22Rv1 (cell line): Measurements from ENCODE around the gene RPP40.
A peak's percentile ranks its signal among the peaks of the same experiment; 100 is the strongest.

ENCODE experiments used
- H3K27ac ChIP-seq: fragments of 450-650 bp; 2 replicates; pipeline ENCODE4 v1.5.1; 2017
- ZFX ChIP-seq: fragments of 450-650 bp; IDR thresholded peaks from 2 replicates; pipeline ENCODE4 v1.6.1; 2017; ENCODE audit warnings: antibody characterized with exemption, borderline replicate concordance
- TF ChIP-seq, protein P1 (sequence below): fragments of 450-650 bp; IDR thresholded peaks from 2 replicates; pipeline ENCODE4 v1.5.1; 2017; ENCODE audit warnings: mild to moderate bottlenecking

RPP40 gene, protein sequence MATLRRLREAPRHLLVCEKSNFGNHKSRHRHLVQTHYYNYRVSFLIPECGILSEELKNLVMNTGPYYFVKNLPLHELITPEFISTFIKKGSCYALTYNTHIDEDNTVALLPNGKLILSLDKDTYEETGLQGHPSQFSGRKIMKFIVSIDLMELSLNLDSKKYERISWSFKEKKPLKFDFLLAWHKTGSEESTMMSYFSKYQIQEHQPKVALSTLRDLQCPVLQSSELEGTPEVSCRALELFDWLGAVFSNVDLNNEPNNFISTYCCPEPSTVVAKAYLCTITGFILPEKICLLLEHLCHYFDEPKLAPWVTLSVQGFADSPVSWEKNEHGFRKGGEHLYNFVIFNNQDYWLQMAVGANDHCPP

DNA sequence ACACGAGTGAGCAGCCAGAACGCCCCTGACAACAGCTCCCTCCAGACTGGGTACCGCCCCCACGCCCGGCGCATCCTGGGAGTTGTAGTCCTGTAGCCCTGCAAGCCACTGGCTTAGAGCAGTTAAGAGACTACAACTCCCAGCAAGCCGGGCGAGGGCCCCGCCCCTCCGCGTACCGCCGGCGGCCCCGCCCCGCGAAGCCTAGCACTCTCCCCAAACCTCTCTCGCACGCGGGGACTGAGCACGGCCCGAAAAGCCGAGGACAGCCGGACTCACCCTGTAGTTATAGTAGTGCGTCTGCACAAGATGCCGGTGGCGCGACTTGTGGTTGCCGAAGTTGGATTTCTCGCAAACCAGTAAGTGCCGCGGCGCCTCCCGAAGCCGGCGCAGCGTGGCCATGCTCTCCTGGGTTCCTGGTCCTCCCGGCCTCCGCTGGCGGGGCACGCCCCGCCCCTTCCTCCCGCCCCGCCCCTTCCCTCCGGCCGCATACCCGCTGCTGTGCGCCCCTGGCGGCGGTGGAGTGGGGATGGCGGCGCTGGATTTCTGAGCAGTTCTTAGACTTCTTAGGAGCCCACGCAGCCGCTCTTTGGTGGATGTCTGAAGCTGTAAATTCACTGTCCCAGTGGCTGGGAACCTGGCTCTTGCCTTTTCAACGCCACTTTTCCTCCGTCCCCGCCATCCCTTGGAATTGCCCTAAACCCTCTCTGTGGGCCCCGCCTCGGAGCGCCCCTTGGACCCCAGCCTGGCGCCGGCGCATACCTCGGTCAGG, at the start of gene RPP40:
TSS of gene RPP40 (minus strand) at position 434 of the 769 bp plus-strand sequence. CDS start at position 399, 35 bp downstream.
- no peak for TF ChIP-seq ZFX
- TF ChIP-seq, protein P1, sequence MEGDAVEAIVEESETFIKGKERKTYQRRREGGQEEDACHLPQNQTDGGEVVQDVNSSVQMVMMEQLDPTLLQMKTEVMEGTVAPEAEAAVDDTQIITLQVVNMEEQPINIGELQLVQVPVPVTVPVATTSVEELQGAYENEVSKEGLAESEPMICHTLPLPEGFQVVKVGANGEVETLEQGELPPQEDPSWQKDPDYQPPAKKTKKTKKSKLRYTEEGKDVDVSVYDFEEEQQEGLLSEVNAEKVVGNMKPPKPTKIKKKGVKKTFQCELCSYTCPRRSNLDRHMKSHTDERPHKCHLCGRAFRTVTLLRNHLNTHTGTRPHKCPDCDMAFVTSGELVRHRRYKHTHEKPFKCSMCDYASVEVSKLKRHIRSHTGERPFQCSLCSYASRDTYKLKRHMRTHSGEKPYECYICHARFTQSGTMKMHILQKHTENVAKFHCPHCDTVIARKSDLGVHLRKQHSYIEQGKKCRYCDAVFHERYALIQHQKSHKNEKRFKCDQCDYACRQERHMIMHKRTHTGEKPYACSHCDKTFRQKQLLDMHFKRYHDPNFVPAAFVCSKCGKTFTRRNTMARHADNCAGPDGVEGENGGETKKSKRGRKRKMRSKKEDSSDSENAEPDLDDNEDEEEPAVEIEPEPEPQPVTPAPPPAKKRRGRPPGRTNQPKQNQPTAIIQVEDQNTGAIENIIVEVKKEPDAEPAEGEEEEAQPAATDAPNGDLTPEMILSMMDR: peak; percentile 94
- peak within 1 kb of the TSS; percentile 71 for H3K27ac ChIP-seq

DNA sequence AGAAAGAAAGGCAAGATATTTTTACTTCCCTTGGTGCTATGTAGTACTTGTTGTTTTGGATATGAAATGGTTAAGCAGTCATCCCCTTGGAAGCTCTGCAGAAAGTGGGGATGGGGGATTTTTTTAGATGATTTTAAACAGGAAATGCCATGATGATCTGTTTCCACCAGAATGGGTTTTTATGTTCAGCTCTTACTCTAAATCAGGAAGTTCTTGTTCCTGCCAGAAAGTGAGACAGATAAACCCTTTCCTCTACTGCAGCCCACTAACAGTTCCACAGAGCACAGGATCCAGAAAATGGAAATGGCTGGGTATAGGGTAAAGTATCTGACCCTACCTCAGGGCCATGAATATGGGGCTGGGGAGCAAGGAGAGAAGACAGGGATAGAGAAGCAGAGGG, 49.2 kb upstream of the RPP40 start:
- TF ChIP-seq, protein P1: no peak
- TF ChIP-seq ZFX: no peak
- no peak overlapping the region for H3K27ac ChIP-seq

DNA sequence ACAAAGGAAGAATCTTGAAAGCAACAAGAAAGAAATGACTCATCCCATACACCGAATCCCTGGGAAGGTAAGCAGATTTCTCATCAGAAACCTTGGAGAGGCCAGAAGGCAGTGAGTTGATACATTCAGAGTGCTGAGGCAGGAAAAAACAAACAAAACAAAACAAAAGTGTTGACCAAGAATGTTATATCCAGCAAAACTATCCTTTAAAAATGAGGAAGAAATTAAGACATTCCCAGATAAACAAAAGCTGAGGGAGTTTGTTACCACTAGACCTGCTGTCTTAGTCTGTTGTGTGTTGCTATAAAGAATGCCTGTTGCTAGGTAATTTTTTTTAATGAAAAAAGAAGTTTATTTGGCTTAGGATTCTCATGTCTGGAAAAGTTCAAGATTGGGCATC, 47.6 kb upstream of the RPP40 start:
- TF ChIP-seq ZFX: no peak
- TF ChIP-seq, protein P1: no peak
- no peak overlapping the region for H3K27ac ChIP-seq

DNA sequence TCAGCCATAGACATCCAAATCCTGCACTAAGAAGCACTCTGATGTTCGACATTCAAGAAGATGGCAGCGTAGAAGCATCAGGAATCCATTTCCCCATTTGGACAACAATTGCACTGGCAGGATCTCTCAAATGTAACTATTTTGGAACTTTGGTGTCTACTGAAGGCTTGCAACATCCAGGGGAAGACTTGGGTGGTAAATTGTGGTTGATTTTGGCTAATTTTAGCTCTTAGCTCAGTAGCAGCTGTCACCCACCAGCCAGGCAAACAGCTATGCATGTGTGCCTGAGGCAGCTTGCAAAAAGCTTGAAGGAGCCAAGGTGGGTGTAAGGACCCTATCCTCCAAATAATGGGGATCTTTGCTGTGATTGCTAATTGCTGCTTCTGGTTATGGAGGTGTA, 46.2 kb upstream of the RPP40 start:
- TF ChIP-seq, protein P1: no peak
- no peak for TF ChIP-seq ZFX
- no peak overlapping the region for H3K27ac ChIP-seq

DNA sequence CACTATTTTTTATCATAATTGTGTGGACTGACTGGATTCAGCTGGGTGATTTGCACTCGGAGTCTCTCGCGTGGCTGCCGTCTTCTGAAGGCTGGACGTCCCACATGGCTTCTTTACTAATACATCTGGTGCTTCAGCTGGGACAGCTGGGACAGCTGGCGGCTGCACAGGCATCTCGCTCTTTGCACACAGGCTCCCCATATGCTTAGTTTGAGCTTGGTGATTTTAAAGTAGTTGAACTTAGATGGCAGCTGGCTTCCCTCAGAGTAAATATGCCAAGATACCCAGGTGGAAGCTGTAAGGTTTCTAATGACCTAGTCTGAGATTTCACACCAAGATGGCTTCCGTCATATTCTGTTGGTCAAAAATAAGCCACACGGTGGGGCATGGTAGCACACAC, 42.6 kb upstream of the RPP40 start:
- H3K27ac ChIP-seq: no peak overlapping the region
- no peak for TF ChIP-seq ZFX
- TF ChIP-seq, protein P1: no peak

DNA sequence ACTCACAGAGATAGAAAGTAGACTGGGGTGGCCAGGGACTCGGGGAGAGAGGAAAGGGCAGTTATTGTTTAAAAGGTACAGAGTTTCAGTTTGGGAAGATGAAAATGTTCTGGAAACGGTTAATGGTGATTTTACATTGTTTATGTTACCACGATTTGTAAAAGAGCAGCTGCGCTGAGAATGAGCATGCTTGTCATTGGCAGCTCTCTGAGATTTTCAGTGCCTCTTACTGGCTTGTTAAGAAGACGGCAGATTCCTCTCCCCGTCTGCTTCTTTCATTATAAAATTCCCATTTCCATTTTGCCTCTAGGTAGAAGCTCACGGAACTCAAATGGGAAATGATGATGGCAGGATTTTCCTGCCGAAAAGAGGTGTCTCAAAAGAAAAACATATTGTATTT, 41.6 kb upstream of the RPP40 start:
- H3K27ac ChIP-seq: no peak overlapping the region
- no peak for TF ChIP-seq ZFX

DNA sequence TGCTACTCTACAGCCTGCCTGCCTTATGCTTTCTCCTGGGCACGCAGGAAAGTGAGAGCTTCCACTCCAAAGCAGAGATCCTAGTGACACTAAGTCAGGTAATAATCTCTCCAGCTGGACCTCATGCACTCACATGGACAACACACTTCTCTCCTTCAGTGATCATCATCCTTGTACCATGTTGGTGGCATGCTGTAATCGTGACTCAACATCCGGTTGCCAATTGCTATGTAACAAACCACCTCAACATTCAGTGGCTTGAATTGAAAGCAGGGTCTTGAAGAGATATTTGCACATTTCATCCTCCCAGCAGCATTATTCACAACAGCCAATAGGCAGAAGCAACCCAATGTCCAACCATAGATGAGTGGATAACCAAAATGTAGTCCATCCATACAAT, 41.0 kb upstream of the RPP40 start:
- H3K27ac ChIP-seq: no peak overlapping the region
- TF ChIP-seq ZFX: no peak
- TF ChIP-seq, protein P1: no peak
